ENCODE data around the gene LNPK.
"Not testable (repeated sequence)": the region's sequence is repeated elsewhere in the genome, so short reads cannot be mapped to it uniquely, and the experiment has no call there.

LNPK gene

GRCh38 chr2:175914846-175915245, 87.2 kb downstream of the LNPK start:
- Histone ChIP-seq H3K4me1 (no peaks in the 10 kb centered on the region), H3K9me3 (no peaks in the 10 kb centered on the region), H3K4me3 (no peak overlapping the region), H3K27me3 (ENCODE audit: low read depth) (no peaks in the 10 kb centered on the region), H3K36me3 (replicated peaks) (no peaks in the 10 kb centered on the region)
- no peak for DNase-seq (ENCODE audit: low spot score in 2 of 2)
- in situ Hi-C loops (cut with MboI; ENCODE audit: low sequenced_read_pairs) = no loop called here

- H3K4me1 ChIP-seq; H3K4me3 ChIP-seq; H3K36me3 ChIP-seq (replicated peaks); in situ Hi-C loops (cut with MboI; ENCODE audit: low sequenced_read_pairs); H3K9me3 ChIP-seq; H3K27me3 ChIP-seq (ENCODE audit: low read depth); DNase-seq (ENCODE audit: low spot score in 2 of 2): not testable (repeated sequence)
These were observed 88.0 kb downstream of the LNPK start for GRCh38 chr2:175913849-175914743.

- H3K4me3 ChIP-seq; H3K9me3 ChIP-seq; DNase-seq (ENCODE audit: low spot score in 2 of 2); in situ Hi-C loops (cut with MboI; ENCODE audit: low sequenced_read_pairs); H3K27me3 ChIP-seq (ENCODE audit: low read depth); H3K36me3 ChIP-seq (replicated peaks); H3K4me1 ChIP-seq: not testable (repeated sequence)
These were observed 88.8 kb downstream of the LNPK start for GRCh38 chr2:175913267-175913666.

- Histone ChIP-seq H3K27me3 (ENCODE audit: low read depth) (0 out of 2 replicates have a peak, but pooled peaks cover 4% of the 10 kb centered on the region), H3K4me3 (no peak overlapping the region), H3K9me3 (no peaks in the 10 kb centered on the region), H3K36me3 (replicated peaks) (no peaks in the 10 kb centered on the region), H3K4me1 (no peaks in the 10 kb centered on the region)
- no peak for DNase-seq (ENCODE audit: low spot score in 2 of 2)
- in situ Hi-C loops (cut with MboI; ENCODE audit: low sequenced_read_pairs) = no loop called here
These were observed 98.0 kb downstream of the LNPK start for GRCh38 chr2:175904035-175904434.

GRCh38 chr2:175903384-175903936, 98.6 kb downstream of the LNPK start:
- DNase-seq (ENCODE audit: low spot score in 2 of 2) = no peak

GRCh38 chr2:175895957-175896356, 106.1 kb downstream of the LNPK start:
- H3K36me3 ChIP-seq (replicated peaks); H3K4me1 ChIP-seq; in situ Hi-C loops (cut with MboI; ENCODE audit: low sequenced_read_pairs); H3K9me3 ChIP-seq; H3K27me3 ChIP-seq (ENCODE audit: low read depth); H3K4me3 ChIP-seq; DNase-seq (ENCODE audit: low spot score in 2 of 2): not testable (repeated sequence)

More at GRCh38 chr2:175903384-175903936, 98.6 kb downstream of the LNPK start:
- Histone ChIP-seq H3K4me3 (no peak overlapping the region), H3K9me3 (no peaks in the 10 kb centered on the region), H3K4me1 (no peaks in the 10 kb centered on the region), H3K36me3 (replicated peaks) (no peaks in the 10 kb centered on the region), H3K27me3 (ENCODE audit: low read depth) (0 out of 2 replicates have a peak, but pooled peaks cover 4% of the 10 kb centered on the region)
- in situ Hi-C loops (cut with MboI; ENCODE audit: low sequenced_read_pairs) = no loop called here

- no peak for DNase-seq (ENCODE audit: low spot score in 2 of 2)
- Histone ChIP-seq H3K9me3 (no peaks in the 10 kb centered on the region), H3K27me3 (ENCODE audit: low read depth) (no peaks in the 10 kb centered on the region; the same call in 1 of the 2 replicates), H3K36me3 (replicated peaks) (no peaks in the 10 kb centered on the region), H3K4me1 (no peaks in the 10 kb centered on the region), H3K4me3 (no peak overlapping the region)
- in situ Hi-C loops (cut with MboI; ENCODE audit: low sequenced_read_pairs) = no loop called here
These were observed 110.0 kb downstream of the LNPK start for GRCh38 chr2:175892046-175892445.

- no peaks in the 10 kb centered on the region; the same call in 1 of the 2 replicates for H3K27me3 ChIP-seq (ENCODE audit: low read depth)
- in situ Hi-C loops (cut with MboI; ENCODE audit: low sequenced_read_pairs) = no loop called here
- no peak overlapping the region for H3K4me3 ChIP-seq
These were observed 111.3 kb downstream of the LNPK start for GRCh38 chr2:175890636-175891242.

GRCh38 chr2:175889701-175890302, 112.3 kb downstream of the LNPK start:
- DNase-seq (ENCODE audit: low spot score in 2 of 2) = no peak
- H3K9me3 ChIP-seq = no peaks in the 10 kb centered on the region
- no peaks in the 10 kb centered on the region; the same call in 1 of the 2 replicates for H3K27me3 ChIP-seq (ENCODE audit: low read depth)
- H3K4me3 ChIP-seq = no peak overlapping the region
- no peaks in the 10 kb centered on the region for H3K4me1 ChIP-seq
- in situ Hi-C loops (cut with MboI; ENCODE audit: low sequenced_read_pairs) = no loop called here
- no peaks in the 10 kb centered on the region for H3K36me3 ChIP-seq (replicated peaks)

More at GRCh38 chr2:175890636-175891242, 111.3 kb downstream of the LNPK start:
- Histone ChIP-seq H3K9me3 (no peaks in the 10 kb centered on the region), H3K36me3 (replicated peaks) (no peaks in the 10 kb centered on the region), H3K4me1 (no peaks in the 10 kb centered on the region)
- DNase-seq (ENCODE audit: low spot score in 2 of 2) = no peak

GRCh38 chr2:175887776-175888175, 114.3 kb downstream of the LNPK start:
- Histone ChIP-seq H3K4me1 (no peaks in the 10 kb centered on the region), H3K4me3 (no peak overlapping the region), H3K9me3 (no peaks in the 10 kb centered on the region), H3K27me3 (ENCODE audit: low read depth) (no peaks in the 10 kb centered on the region; the same call in 1 of the 2 replicates), H3K36me3 (replicated peaks) (no peaks in the 10 kb centered on the region)
- in situ Hi-C loops (cut with MboI; ENCODE audit: low sequenced_read_pairs) = no loop called here
- no peak for DNase-seq (ENCODE audit: low spot score in 2 of 2)

- Histone ChIP-seq H3K27me3 (ENCODE audit: low read depth) (no peaks in the 10 kb centered on the region), H3K4me1 (no peaks in the 10 kb centered on the region)
- in situ Hi-C loops (cut with MboI; ENCODE audit: low sequenced_read_pairs) = no loop called here
These were observed 117.2 kb downstream of the LNPK start for GRCh38 chr2:175884697-175885393.

GRCh38 chr2:175883586-175884194, 118.4 kb downstream of the LNPK start:
- Histone ChIP-seq H3K9me3 (no peaks in the 10 kb centered on the region), H3K36me3 (replicated peaks) (no peaks in the 10 kb centered on the region), H3K4me1 (no peaks in the 10 kb centered on the region), H3K4me3 (no peak overlapping the region), H3K27me3 (ENCODE audit: low read depth) (no peaks in the 10 kb centered on the region)
- in situ Hi-C loops (cut with MboI; ENCODE audit: low sequenced_read_pairs) = no loop called here
- DNase-seq (ENCODE audit: low spot score in 2 of 2) = no peak

More at GRCh38 chr2:175884697-175885393, 117.2 kb downstream of the LNPK start:
- DNase-seq (ENCODE audit: low spot score in 2 of 2) = no peak
- no peak overlapping the region for H3K4me3 ChIP-seq
- no peaks in the 10 kb centered on the region for H3K9me3 ChIP-seq
- H3K36me3 ChIP-seq (replicated peaks) = no peaks in the 10 kb centered on the region

- Histone ChIP-seq H3K4me1 (no peaks in the 10 kb centered on the region), H3K4me3 (no peak overlapping the region), H3K9me3 (no peaks in the 10 kb centered on the region), H3K27me3 (ENCODE audit: low read depth) (no peaks in the 10 kb centered on the region), H3K36me3 (replicated peaks) (no peaks in the 10 kb centered on the region)
- in situ Hi-C loops (cut with MboI; ENCODE audit: low sequenced_read_pairs) = no loop called here
- no peak for DNase-seq (ENCODE audit: low spot score in 2 of 2)
These were observed 122.4 kb downstream of the LNPK start for GRCh38 chr2:175879679-175880078.

Data from HAP-1 (cell line).